Heart right ventricle (tissue), 16 donors: ENCODE results near the gene GRAMD2B. TPM values are rescaled to one million over a fixed set of nuclear protein-coding genes. Genes with fewer than 3 reads are reported as not detected.

ENCODE experiments used
- ATAC-seq, 8 donors: fragments of 200-7000 bp; cut with Tn5 transposase; one replicate each; pipeline ENCODE4 v1.9.1; 2020; ENCODE audit warnings: mild to moderate bottlenecking in 8 of 8, moderate library complexity in 8 of 8, moderate number of reproducible peaks in 1 of 8
- DNase-seq, 2 donors: peaks; one replicate each; pipeline ENCODE4 v3.0.0-alpha.2; 2020
- H3K27ac ChIP-seq, 10 donors: fragments of 200-600 bp; sonication (generic) in 2 of 10; one replicate each; pipeline versions ENCODE4 v1.5.0 to v1.8.0; 2020 to 2022; ENCODE audit warnings: mild to moderate bottlenecking in 3 of 10
- H3K27me3 ChIP-seq, 7 donors: fragments of 200-600 bp; one replicate each; pipeline ENCODE4 v1.8.0; 2021 to 2022; ENCODE audit warnings: mild to moderate bottlenecking in 2 of 7
- H3K36me3 ChIP-seq, 9 donors: fragments of 200-600 bp; sonication (generic) in 1 of 9; one replicate each; pipeline versions ENCODE4 v1.5.0 to v1.8.0; 2020 to 2022; ENCODE audit warnings: mild to moderate bottlenecking in 2 of 9
- H3K4me1 ChIP-seq, 9 donors: fragments of 200-600 bp; sonication (generic) in 1 of 9; one replicate each; pipeline versions ENCODE4 v1.5.0 to v1.8.0; 2020 to 2022; ENCODE audit warnings: mild to moderate bottlenecking in 4 of 9
- H3K4me3 ChIP-seq, 10 donors: fragments of 200-600 bp; sonication (generic) in 2 of 10; one replicate each; pipeline versions ENCODE4 v1.5.0 to v1.8.0; 2020 to 2022; ENCODE audit warnings: mild to moderate bottlenecking in 7 of 10, moderate library complexity in 2 of 10
- H3K9me3 ChIP-seq, 11 donors: fragments of 200-600 bp in 10 of 11; sonication (generic) in 2 of 11; one replicate each; pipeline versions ENCODE4 v1.5.0 to v1.8.0; 2013 to 2022; ENCODE audit warnings: mild to moderate bottlenecking in 2 of 11, control low read depth in 1 of 11, moderate library complexity in 1 of 11
- WGBS, 2 donors: extraction: QIAGEN DNeasy Blood & Tissue Kit; methylation state at CpG; one replicate each; pipeline ENCODE4 v1.1.7; 2013; ENCODE audit warnings: inconsistent platforms in 1 of 2; 5-methylcytosine and 5-hydroxymethylcytosine counted together
- intact Hi-C, 10 donors: fragments of 100-400 bp; cut with DNase I; formaldehyde crosslinking; loops; one replicate each; pipeline versions ENCODE4 v1.11.1 to v1.14.2; 2022
- polyA plus RNA-seq, 2 donors: library from polyadenylated mRNA; stranded (reverse); fragments of 200-250 nt; gene quantifications; one replicate each; pipeline ENCODE4 v1.2.3, GENCODE V29; 2013
- total RNA-seq, 10 donors: library from RNA; stranded (reverse); fragmentation: NEBNext Ultra II Directional in 3 of 10; extraction: Animal tissue kit (Norgen Biotek cat#: 25700) in 3 of 10; gene quantifications; one replicate each; pipeline versions ENCODE4 v1.2.1 to v1.2.4, GENCODE V29; 2021 to 2023
- TF ChIP-seq, protein P1 (sequence below), 9 donors: fragments of 200-600 bp; sonication (generic) in 2 of 9; IDR thresholded peaks; one replicate each; pipeline versions ENCODE4 v1.5.0 to v1.8.0; 2021 to 2022; ENCODE audit warnings: antibody characterized with exemption in 9 of 9, mild to moderate bottlenecking in 5 of 9, moderate library complexity in 1 of 9
- donor health status: Arrhythmogenic right ventricular cardiomyopathy.
- donor health status: ischemic (EF 13 %, LVEDD 7.1; RV severe dilation, severe dysfunction).
- donor health status: healthy with polysubstance abuse.
- donor health status: DM: no; HTN: yes; CAD: no.
- donor health status: DM: no; HTN: no; CAD: no.
- donor health status: ischemic (EF 25% LVEDD 6.9; RV normal size, moderate dysfunction).
- donor health status: ischemic (EF 25% LVEDD 5.7; RV mildly dilated, moderate dysfunction).
- donor health status: healthy.
- donor health status: DM: yes; HTN: yes; CAD: no.
- donor health status: Ischemic cardiomyopathy.
- donor health status: ischemic (EF 35%, LVEDD 5.7; RV mildly dilated, moderate dysfunction).
- donor health status: nonischemic (EF 11% LVEDD 7.7; RV severe dilation, severe dysfunction).
- donor health status: DM: yes; HTN: yes; CAD: no.
- donor health status: PGD.
- donor health status: ischemic (EF 29% LVEDD 5.4; RV normal size, mild dysfunction).
- donor health status: nonischemic (EF 23%, LVEDD 6.1; RV moderate dilation, normal function).

Gene GRAMD2B
- total and polyA plus RNA-seq, 12 donors: 10.7 to 47.3 (median 33.7) TPM

DNA sequence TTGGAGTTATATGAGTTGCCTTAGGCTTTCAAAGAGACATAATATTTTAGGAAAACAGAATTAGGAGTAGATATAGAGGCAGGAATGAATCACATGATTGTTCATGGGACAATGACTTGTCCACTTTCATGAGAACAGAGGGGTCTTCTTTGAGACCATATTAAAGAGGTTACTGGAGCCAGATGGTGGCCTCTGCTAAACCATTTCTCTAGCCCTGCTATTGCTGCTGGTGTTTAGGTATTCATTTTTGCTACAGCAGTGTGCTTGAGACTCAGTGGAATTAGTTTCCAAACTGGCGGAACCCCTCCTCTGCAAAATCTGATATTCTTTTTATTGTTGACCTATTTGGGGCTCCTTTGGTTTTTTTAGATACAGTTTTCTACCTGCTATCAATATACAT is 31.3 kb downstream of the GRAMD2B start:
- 97 to 98% methylated on average over 1 of the region's 1 CpG for WGBS, 2 donors
- H3K36me3 ChIP-seq: peaks cover 0 to 14% (median 0%) of the 10 kb centered on the region in 9 donors
- no peak for DNase-seq
- peaks cover 0 to 44% (median 27%) of the 10 kb centered on the region in 9 donors for H3K4me1 ChIP-seq
- intact Hi-C loops: no loop called here
- no peaks in the 10 kb centered on the region for H3K27me3 ChIP-seq
- TF ChIP-seq, protein P1, sequence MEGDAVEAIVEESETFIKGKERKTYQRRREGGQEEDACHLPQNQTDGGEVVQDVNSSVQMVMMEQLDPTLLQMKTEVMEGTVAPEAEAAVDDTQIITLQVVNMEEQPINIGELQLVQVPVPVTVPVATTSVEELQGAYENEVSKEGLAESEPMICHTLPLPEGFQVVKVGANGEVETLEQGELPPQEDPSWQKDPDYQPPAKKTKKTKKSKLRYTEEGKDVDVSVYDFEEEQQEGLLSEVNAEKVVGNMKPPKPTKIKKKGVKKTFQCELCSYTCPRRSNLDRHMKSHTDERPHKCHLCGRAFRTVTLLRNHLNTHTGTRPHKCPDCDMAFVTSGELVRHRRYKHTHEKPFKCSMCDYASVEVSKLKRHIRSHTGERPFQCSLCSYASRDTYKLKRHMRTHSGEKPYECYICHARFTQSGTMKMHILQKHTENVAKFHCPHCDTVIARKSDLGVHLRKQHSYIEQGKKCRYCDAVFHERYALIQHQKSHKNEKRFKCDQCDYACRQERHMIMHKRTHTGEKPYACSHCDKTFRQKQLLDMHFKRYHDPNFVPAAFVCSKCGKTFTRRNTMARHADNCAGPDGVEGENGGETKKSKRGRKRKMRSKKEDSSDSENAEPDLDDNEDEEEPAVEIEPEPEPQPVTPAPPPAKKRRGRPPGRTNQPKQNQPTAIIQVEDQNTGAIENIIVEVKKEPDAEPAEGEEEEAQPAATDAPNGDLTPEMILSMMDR (IDR thresholded peaks at IDR 0.05): no peak
- no peaks in the 10 kb centered on the region for H3K9me3 ChIP-seq
- no peak overlapping the region for H3K4me3 ChIP-seq
- H3K27ac ChIP-seq: no peak overlapping the region
- no peak for ATAC-seq

DNA sequence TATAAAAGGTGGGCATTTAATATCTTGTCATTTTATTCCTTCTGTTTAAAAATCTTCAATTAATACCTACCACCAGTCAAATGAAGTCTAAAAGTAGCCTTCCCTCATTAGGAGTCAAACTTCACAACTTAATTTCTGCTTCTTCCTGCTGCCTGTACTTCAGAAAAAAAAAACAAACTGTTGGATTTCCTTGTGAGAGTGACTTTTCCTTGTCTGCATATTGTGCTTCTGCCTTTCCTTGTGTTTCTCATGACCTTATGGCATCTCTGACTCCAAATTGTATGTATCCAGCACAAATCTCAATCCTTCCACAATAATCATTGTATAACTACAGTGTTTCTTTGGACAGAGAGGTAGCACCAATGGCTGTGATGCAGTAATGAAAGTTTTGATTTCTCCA is 32.1 kb downstream of the GRAMD2B start:
- intact Hi-C loops: no loop called here
- H3K36me3 ChIP-seq: peaks cover 0 to 14% (median 0%) of the 10 kb centered on the region in 9 donors
- no peaks in the 10 kb centered on the region for H3K9me3 ChIP-seq
- H3K4me3 ChIP-seq: no peak overlapping the region
- no peak for ATAC-seq
- H3K27ac ChIP-seq: no peak overlapping the region
- DNase-seq: no peak
- peaks cover 0 to 37% (median 20%) of the 10 kb centered on the region in 9 donors for H3K4me1 ChIP-seq
- H3K27me3 ChIP-seq: no peaks in the 10 kb centered on the region
- TF ChIP-seq, protein P1 (IDR thresholded peaks at IDR 0.05): no peak

DNA sequence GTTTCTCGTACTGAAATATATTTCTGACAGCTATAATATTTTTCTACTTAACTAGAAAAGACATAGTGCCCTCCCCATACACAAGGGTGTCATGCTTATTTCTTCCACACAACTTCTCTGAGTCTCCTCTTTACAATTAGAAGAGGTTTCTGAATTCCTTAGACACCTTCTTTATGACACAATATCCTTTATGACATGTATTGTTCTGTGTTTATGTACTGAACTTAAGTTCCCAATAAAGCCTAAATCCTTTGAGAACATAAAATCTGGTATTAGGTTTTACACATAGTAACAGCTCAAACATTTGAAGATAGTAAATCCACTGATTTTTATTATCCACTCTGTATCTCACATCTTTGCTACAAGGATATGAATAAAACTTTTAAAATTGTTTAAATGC is 32.5 kb downstream of the GRAMD2B start:
- ATAC-seq (no peak), DNase-seq (no peak)
- peaks cover 0 to 14% (median 0%) of the 10 kb centered on the region in 9 donors for H3K36me3 ChIP-seq
- no peak overlapping the region for H3K4me3 ChIP-seq
- intact Hi-C loops: no loop called here
- H3K27me3 ChIP-seq: no peaks in the 10 kb centered on the region
- TF ChIP-seq, protein P1 (IDR thresholded peaks at IDR 0.05): no peak
- H3K4me1 ChIP-seq: peaks cover 0 to 36% (median 15%) of the 10 kb centered on the region in 9 donors
- 93 to 96% methylated on average over 1 of the region's 1 CpG for WGBS, 2 donors
- no peaks in the 10 kb centered on the region for H3K9me3 ChIP-seq
- H3K27ac ChIP-seq: no peak overlapping the region

DNA sequence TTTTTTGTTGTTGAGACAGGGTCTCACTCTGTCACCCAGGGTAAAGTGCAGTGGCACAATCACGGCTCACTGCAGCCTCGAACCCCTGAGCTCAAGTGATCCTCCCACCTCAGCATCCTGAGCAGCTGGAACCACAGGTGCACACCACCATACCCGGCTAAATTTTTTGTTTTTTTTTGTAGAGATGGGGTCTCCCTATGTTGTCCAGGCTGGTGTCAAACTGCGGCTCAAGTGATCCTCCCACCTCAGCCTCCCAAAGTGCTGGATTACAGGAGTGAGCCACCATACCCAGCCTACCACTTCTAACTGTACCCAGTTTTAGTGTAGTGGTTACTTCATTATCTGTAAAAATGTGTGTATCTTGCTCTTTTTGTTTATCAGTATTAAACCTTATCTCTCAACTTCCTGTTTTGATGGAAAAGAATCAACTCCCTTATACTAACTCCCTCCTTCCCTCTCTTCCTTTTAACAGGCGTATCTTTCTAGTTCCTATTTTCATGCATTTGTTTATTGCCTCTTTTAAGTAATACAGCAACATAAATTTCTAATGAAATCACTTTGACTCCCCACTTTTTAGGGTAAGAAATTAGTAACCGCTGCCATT is 33.1 kb downstream of the GRAMD2B start:
- DNase-seq: no peak
- Histone ChIP-seq H3K4me1 (peaks cover 0 to 36% (median 13%) of the 10 kb centered on the region in 9 donors), H3K27ac (no peak overlapping the region), H3K9me3 (no peaks in the 10 kb centered on the region), H3K4me3 (no peak overlapping the region), H3K27me3 (no peaks in the 10 kb centered on the region), H3K36me3 (peaks cover 0 to 14% (median 0%) of the 10 kb centered on the region in 9 donors)
- intact Hi-C loops: no loop called here
- ATAC-seq: no peak
- TF ChIP-seq, protein P1 (IDR thresholded peaks at IDR 0.05): no peak
- 74 to 93% methylated on average over 6 of the region's 6 CpGs for WGBS, 2 donors
